NCI-H2029 treated with DMSO at 0.1 percent for 48 hours (cell line): ENCODE data around the gene FAM107A.

ENCODE experiments used
- DNase-seq: peaks from one replicate; lab custom pipeline; 2025; lab: John Stamatoyannopoulos, UW

FAM107A gene

GRCh38 chr3:58567251-58567515, 10.0 kb downstream of the FAM107A start:
- DNase-seq = no peak

DNA sequence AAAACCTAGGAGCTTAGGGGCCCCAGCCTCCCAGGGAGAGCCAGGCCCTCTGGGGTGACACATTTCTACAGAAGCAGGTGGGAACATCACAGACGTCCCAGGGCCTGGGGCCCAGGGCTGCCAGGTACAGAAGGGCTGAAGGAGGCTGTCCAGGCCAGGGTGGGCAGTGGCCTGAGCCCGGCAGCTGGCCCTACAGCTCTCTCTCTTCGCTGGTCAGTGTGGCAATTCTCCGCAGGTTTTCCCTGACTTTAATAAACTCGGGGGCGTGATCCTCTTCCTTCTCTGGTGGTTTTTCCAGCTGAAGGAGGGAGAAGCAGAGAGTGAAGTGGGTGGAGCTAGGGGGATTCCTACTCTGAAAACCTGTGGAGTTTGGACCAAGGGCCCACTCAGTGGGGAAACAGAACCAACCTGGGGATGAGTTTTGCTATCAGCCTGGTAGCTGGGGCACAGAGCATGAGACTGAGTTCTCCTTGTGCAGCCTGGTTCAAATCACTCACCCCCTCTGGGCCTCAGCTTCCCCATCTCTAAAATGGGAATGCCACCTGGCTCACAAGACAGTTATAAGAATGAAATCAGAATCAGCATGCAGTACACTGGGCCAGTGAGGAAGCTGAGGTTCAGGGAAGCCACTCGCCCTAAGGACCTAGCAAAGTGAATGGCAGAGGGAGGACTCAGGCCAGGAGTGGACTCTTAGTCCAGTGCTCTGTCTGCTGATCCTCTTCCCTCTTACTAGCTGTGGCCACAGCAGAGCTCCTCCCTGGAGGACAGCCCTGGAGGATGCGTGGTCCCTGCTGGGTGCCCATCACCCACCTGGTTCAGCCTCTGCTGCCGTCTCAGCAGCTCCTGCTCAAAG, 10.6 kb downstream of the FAM107A start:
- DNase-seq = no peak

- no peak for DNase-seq
Measured at GRCh38 chr3:58565621-58566397, 11.4 kb downstream of the FAM107A start.

GRCh38 chr3:58564456-58565160, 12.6 kb downstream of the FAM107A start:
- DNase-seq = no peak

DNA sequence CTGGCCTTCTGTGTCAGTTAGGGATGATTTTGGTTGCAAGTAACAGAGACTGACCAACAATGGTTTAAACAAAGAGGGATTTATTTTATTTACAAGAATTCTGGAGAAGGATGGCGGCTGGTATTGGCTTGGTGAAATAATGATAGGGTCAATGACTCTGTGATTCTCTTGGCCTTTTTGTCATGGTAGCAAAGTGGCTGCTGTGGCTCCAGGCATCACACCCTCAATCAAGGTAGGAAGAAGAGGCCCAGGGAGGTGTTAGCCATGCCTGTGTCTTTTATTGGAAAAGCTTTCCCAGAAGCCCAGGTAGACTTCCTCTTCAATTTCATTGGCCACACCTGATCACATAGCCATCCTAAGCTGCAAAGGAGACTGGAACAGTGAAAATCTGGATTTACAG, 13.1 kb downstream of the FAM107A start:
- DNase-seq = no peak

- no peak for DNase-seq
Measured at GRCh38 chr3:58563386-58564035, 13.7 kb downstream of the FAM107A start.

GRCh38 chr3:58562498-58562897, 14.7 kb downstream of the FAM107A start:
- DNase-seq = no peak

DNA sequence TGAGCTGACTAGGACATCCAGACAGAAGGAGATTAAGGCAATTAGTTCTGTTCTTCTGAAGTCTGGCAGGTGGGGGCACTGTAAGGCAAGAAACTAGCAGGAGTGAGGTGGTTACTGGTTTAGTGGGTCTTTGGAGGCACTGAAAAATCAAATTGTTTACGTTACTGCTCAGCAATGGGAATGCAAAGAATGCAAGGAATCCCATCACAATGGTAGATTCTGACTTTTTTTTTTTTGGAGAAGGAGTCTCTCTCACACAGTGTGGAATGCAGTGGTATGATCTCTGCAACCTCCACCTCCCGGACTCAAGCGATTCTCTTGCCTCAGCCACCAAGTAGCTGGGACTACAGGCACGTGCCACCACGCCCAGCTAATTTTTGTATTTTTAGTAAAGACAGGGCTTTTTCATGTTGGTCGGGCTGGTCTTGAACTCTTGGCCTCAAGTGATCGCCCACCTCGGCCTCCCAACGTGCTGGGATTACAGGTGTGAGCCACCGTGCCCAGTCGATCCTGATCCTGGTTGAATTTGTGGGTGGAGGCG, 16.4 kb downstream of the FAM107A start:
- DNase-seq = no peak

DNA sequence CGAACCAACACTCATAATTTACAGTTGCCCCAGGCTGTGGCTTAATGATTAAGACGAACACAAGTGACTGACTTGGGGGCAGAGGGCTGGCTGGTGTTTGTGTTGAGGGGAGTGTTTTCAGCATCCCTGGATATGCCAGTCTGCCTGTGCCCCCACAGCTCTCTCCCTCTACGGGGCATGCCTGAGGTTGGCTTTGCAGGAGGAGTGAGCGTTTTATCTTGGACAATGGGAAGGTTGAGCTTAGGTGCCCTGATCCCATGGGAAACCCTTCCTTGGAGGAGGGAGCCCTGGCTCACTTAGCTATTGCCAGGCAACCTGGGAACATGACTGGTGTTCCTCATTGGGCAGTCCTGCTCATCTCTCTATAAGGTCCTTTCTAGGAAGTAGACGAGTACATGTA, 17.6 kb downstream of the FAM107A start:
- no peak for DNase-seq

DNA sequence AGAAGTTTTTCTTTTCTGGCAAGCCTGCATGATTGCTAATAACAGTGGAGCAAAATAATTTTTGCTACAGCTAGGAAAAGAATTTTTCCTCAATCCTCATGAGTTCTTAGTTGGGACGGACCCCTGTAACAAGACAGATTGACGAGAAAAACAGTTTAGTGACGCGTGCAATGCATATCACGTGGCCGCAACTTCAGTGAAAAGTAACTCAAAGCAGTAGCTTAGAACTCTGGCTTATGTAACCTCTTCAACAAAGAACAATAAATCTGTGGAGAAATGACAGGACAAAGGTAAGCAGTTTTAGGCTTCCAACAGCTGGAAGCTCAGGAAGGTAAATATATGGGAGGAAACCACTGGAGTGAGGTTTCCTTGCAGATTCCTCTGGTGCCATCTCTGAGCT, 19.7 kb downstream of the FAM107A start:
- no peak for DNase-seq

- DNase-seq = no peak
Measured at GRCh38 chr3:58556761-58557221, 20.4 kb downstream of the FAM107A start.

GRCh38 chr3:58556001-58556400, 21.2 kb downstream of the FAM107A start:
- no peak for DNase-seq

- no peak for DNase-seq
Measured at GRCh38 chr3:58555203-58555602, 22.0 kb downstream of the FAM107A start.

DNA sequence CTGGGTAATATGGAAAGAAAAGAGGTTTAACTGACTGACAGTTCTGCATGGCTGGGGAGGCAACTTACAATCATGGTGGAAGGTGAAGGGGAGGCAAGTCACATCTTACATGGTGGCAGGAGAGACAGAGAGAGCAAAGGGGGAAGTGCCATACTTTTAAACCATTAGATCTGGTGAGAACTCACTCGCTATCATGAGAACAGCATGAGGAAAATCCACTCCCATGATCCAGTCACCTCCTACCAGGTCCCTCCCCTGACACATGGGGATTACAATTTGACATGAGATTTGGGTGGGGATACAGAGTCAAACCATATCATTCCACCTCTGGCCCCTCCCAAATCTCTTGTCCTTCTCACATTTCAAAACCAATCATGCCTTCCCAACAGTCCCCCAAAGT, 24.2 kb downstream of the FAM107A start:
- no peak for DNase-seq

DNA sequence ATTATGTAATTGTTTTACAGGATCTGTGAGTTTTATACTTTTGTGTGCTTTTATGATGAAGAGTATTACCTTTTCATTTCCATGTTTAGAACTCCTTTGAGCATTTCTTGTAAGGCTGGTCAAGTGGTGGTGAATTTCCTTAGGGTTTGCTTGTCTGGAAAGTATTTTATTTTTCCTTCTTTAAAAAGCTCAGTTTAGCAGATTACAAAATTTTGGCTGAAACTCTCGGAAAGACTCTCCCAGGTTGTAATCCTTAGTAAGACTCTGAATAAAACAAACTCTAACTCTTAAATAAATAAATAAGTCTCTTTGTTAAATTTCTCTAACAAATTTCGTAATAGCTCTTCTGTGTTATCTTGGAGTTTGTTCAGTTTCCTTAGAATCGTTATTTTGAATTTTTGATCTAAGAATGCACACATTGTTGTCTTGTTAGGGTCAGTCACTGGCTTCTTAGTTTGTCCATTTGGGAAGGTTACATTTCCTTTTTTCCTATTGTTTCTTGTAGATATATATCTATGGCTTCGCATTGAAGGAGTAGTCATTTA, 25.5 kb downstream of the FAM107A start:
- DNase-seq = no peak

GRCh38 chr3:58544541-58544940, 32.6 kb downstream of the FAM107A start:
- no peak for DNase-seq

GRCh38 chr3:58540176-58540858, 36.9 kb downstream of the FAM107A start:
- DNase-seq = no peak

- DNase-seq = no peak
Measured at GRCh38 chr3:58539626-58540025, 37.6 kb downstream of the FAM107A start.

DNA sequence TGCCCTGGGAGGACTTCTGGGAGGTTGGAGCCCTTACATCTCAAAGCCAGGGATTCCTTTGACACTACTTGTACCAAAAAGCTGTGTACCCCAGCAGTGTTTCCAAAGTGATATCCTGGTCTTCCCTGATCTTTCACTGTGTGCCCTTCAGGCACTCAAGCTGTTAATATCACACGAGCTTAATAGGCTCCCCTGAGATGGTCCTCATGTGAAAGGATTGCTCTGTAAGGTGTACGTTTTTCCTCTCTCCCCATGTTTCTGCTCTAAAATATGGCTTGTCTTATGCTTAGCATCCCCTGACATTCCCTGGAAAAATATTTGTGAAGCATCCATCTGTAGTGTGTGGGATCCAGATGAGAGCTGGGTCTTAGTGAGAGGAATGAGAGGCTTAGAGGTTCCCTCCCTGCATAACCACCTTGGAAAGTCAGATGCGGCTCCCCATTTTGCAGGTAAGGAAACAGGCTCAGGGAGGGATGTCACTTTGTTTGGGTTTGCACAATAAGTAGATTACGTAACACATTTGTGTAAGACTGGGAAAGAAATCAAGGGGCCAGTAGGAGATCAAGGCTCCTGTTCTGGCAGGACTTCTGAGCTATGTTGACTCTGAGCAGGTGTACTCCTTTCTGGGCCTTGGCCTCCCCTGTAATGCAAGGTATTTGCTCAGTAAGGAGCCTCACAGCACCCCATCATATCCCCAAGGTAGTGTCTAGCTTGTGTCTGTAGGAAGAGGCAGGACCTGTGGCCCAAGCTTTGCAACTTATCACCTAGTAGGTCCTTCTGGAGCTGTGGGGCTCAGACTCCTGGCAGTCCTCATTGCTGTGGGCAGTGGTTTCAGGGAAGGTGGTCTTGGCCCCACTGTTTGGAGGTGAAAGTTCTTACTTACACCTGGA, 39.5 kb downstream of the FAM107A start:
- DNase-seq = no peak
